ENCODE results near the gene ASH1L. TPM values are rescaled to one million over a fixed set of nuclear protein-coding genes. Genes with fewer than 3 reads are reported as not detected.
"Not testable (repeated sequence)": the region's sequence is repeated elsewhere in the genome, so short reads cannot be mapped to it uniquely, and the experiment has no call there.

ASH1L gene
- total RNA-seq, 2 experiments from 2014 or later, result 37.7 to 41.1 TPM

DNA sequence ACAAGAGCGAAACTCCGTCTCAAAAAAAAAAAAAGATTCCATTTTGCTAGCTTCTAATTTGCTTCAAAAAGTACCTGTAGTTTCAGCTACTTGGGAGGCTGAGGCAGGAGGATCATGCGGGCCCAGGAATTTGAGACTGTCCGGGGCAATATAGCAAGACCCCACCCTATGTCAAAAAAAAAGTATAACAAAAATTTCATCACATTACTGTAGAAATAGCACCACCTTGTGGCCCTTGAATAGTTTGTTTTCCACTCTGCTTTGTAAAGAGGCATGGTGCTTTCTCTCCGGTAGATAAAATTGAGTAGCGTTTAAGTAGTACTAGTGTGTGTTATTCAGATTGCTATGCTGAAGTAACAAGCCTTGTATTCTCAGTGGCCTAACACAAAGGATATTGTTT, 29.2 kb upstream of the ASH1L start:
- no peak overlapping the region for H3K27ac Mint-ChIP-seq
- ATAC-seq, result peak; percentile 63

DNA sequence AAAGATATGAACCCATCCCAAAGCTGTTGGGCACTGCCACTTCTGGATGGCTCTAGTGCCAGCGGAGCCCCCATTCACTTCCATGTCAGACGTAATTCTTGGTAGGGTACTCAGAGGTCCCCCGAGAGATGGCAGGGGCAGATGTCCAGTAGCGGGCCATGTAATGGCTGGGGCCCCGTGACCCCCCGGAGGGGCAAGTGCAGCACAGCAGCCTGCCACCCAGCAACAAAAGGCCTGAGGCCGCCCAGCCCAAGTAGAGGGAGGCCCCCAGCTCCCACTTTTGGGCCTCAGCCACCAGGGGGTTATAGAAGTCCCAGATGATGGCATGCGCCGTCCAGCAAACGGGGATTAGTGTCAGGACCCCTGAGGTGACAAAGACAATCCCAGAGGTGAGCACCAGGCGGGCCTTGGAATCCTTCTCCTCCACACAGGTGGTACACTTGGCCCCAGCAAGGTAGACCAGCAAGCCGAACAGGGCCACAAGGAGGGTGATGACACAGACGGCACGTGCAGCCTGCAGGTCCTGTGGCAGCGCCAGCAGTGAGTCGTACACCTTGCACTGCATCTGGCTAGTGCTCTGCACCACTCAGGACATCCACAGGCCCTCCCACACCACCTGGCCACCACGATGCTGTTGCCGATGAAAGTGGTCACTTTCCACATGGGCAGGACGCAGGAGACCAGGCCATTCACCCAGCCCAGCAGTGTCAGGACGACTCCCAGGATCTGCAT, 28.1 kb upstream of the ASH1L start:
- CTCF ChIA-PET, result interaction anchor here (4.1 kb wide), 1 partner anchor 340 kb away, joined by 28 read pairs; no protein-coding TSS in a partner anchor
- H3K4me1 Mint-ChIP-seq (ENCODE audit: low read depth); DNase-seq; H3K27me3 Mint-ChIP-seq (ENCODE audit: low read depth); H3K4me3 Mint-ChIP-seq; H3K9me3 Mint-ChIP-seq (ENCODE audit: insufficient read depth); ATAC-seq; H3K36me3 Mint-ChIP-seq (ENCODE audit: low read depth); POLR2A ChIA-PET; H3K27ac Mint-ChIP-seq: not testable (repeated sequence)

More for the DNA sequence above, 29.2 kb upstream of the ASH1L start:
- Mint-ChIP-seq H3K36me3 (ENCODE audit: low read depth) (no peaks in the 10 kb centered on the region), H3K4me1 (ENCODE audit: low read depth) (peaks cover 3% of the 10 kb centered on the region), H3K4me3 (no peak overlapping the region), H3K27me3 (ENCODE audit: low read depth) (no peaks in the 10 kb centered on the region), H3K9me3 (ENCODE audit: insufficient read depth) (no peaks in the 10 kb centered on the region)
- POLR2A ChIA-PET, result no interaction called here
- CTCF ChIA-PET, result interaction anchor here (0.7 to 4.1 kb wide), 2 partner anchors 230 to 341 kb away, joined by 3 to 28 read pairs; no protein-coding TSS in a partner anchor
- DNase-seq, result peak; percentile 57

GRCh38 chr1:155589282-155589681, 26.7 kb upstream of the ASH1L start:
- H3K36me3 Mint-ChIP-seq (ENCODE audit: low read depth); DNase-seq; H3K4me3 Mint-ChIP-seq; H3K27me3 Mint-ChIP-seq (ENCODE audit: low read depth); H3K9me3 Mint-ChIP-seq (ENCODE audit: insufficient read depth); ATAC-seq; H3K27ac Mint-ChIP-seq; H3K4me1 Mint-ChIP-seq (ENCODE audit: low read depth); POLR2A ChIA-PET: not testable (repeated sequence)
- CTCF ChIA-PET, result interaction anchor here (4.1 kb wide), 1 partner anchor 338 kb away, joined by 28 read pairs; no protein-coding TSS in a partner anchor

DNA sequence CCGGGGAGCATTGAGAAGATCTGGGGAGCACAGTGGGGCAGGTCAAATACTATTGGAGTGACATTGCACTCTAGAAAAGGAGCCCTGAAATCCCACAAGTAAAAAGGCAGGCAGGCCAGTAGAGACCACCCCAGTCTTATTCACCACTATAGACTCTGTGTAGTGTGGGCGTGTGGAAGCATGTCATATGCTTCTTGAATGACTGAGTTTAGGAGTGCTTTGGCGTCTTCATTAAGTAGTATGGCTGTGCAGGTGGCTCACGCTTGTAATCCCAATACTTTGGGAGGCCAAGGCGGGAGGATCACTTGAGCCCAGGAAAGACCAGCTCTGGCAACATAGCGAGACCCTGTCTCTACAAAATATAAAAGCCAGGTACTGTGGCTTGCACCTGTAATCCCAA, 21.2 kb upstream of the ASH1L start:
- ATAC-seq; H3K4me3 Mint-ChIP-seq; H3K27me3 Mint-ChIP-seq (ENCODE audit: low read depth); POLR2A ChIA-PET; H3K4me1 Mint-ChIP-seq (ENCODE audit: low read depth); H3K27ac Mint-ChIP-seq; DNase-seq; H3K36me3 Mint-ChIP-seq (ENCODE audit: low read depth); H3K9me3 Mint-ChIP-seq (ENCODE audit: insufficient read depth): not testable (repeated sequence)
- CTCF ChIA-PET, result interaction anchor here (2.1 kb wide), 1 partner anchor 334 kb away, joined by 7 read pairs; no protein-coding TSS in a partner anchor

DNA sequence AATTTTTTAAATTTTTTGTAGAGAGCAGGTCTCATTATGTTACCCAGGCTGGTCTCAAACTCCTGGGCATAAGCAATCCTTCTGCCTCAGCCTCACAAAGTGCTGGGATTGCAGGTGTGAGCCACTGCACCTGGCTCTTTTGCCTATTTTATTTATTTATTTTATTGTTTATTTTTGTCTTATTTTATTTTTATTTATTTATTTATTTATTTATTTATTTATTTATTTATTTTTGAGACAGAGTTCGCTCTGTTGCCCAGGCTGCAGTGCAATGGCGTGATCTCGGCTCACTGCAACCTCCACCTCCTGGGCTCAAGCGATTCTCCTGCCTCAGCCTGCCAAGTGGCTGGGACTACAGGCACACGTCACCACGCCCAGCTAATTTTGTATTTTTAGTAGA, 13.0 kb upstream of the ASH1L start:
- H3K27ac Mint-ChIP-seq; H3K27me3 Mint-ChIP-seq (ENCODE audit: low read depth); DNase-seq; H3K4me1 Mint-ChIP-seq (ENCODE audit: low read depth); POLR2A ChIA-PET; H3K4me3 Mint-ChIP-seq; H3K9me3 Mint-ChIP-seq (ENCODE audit: insufficient read depth); ATAC-seq: not testable (repeated sequence)
- CTCF ChIA-PET, result interaction anchor here (2.5 kb wide), 1 partner anchor 325 kb away, joined by 6 read pairs; no protein-coding TSS in a partner anchor
- peaks cover 13% of the 10 kb centered on the region for H3K36me3 Mint-ChIP-seq (ENCODE audit: low read depth)

- Mint-ChIP-seq H3K27ac (no peak overlapping the region), H3K4me1 (ENCODE audit: low read depth) (peaks cover 13% of the 10 kb centered on the region), H3K27me3 (ENCODE audit: low read depth) (no peaks in the 10 kb centered on the region), H3K36me3 (ENCODE audit: low read depth) (peaks cover 23% of the 10 kb centered on the region), H3K4me3 (no peak overlapping the region), H3K9me3 (ENCODE audit: insufficient read depth) (no peaks in the 10 kb centered on the region)
- CTCF ChIA-PET, result interaction anchor here (1.2 kb wide), 1 partner anchor 34 kb away, joined by 3 read pairs; no protein-coding TSS in a partner anchor
- DNase-seq (no peak), ATAC-seq (no peak)
- POLR2A ChIA-PET, result interaction anchor here (0.6 kb wide), 1 partner anchor 301 kb away, joined by 3 read pairs; the partner anchor contains the start of gene CLK2
These were observed 11.5 kb upstream of the ASH1L start for GRCh38 chr1:155574077-155574476.

- H3K9me3 Mint-ChIP-seq (ENCODE audit: insufficient read depth), result no peaks in the 10 kb centered on the region
- H3K4me3 Mint-ChIP-seq, result no peak overlapping the region
- ATAC-seq, result no peak
- peaks cover 38% of the 10 kb centered on the region for H3K36me3 Mint-ChIP-seq (ENCODE audit: low read depth)
- POLR2A ChIA-PET, result interaction anchor here (1.7 kb wide), 1 partner anchor 8 kb away, joined by 6 read pairs; the partner anchor contains the start of gene ASH1L
- H3K4me1 Mint-ChIP-seq (ENCODE audit: low read depth), result peaks cover 21% of the 10 kb centered on the region
- no peaks in the 10 kb centered on the region for H3K27me3 Mint-ChIP-seq (ENCODE audit: low read depth)
- no peak overlapping the region for H3K27ac Mint-ChIP-seq
- CTCF ChIA-PET, result interaction anchor here (1.7 to 2.0 kb wide), 2 partner anchors 37 to 66 kb away, joined by 4 to 5 read pairs; no protein-coding TSS in a partner anchor
- no peak for DNase-seq
These were observed 8.0 kb upstream of the ASH1L start for GRCh38 chr1:155570593-155570990.

DNA sequence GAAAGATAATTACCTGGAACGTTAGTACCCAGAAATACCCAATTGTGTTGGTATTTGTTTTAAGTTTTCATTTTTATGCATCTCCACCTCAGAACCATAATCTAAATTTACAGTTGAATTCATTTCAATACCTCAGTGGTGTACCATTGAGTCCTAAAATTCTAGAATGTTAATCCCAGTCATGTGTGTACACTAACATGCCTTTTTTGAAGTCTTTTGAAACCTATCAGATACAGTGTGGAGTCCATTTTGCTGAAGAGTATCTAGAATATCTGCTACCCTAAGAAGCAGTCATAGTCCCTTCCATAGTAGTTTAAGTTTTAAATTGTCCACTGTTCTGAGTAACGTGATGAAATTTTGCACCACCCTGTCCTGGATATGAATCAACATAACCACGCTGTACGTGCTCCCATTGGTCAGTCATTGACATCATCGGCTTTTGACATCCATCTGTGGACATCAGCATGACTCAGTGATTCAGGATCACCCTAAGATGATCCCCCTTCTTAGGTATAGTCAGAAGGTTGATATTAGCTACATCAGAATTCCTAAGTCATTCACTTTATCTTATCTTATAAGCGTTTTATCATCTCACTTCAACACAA, 7.5 kb upstream of the ASH1L start:
- peaks cover 40% of the 10 kb centered on the region for H3K36me3 Mint-ChIP-seq (ENCODE audit: low read depth)
- CTCF ChIA-PET, result interaction anchor here (1.7 to 2.0 kb wide), 2 partner anchors 38 to 66 kb away, joined by 4 to 5 read pairs; no protein-coding TSS in a partner anchor

DNA sequence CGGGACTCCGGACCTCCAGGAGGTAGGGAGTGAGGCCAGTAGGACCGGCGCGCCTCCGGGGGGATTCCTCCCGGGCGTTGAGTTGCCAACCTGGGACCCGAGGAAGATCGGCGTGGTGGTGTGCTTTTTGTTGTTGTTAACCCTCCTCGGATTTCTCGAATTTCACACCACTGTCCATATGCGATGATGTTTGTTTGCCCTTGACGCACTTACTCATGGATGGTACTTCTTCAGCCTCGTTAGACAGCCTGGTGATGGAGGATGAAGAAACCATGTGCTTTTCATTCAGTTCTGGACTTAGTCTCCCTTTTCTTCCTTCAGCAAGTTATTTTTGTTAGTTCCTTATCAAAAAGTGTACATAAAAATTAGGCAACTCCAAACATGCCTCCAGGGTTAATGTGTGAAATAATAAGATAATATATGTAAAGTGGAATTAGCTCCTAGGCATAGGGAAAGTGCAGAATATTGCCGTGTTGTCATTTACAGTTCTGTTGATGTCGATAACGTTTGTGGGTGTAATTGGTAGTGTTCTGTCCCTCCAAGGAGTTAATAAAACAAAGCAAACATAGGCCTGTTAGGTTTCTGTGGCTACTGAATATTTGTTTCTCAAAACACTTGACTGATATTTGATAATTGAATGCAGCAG, 897 bp upstream of the ASH1L start:
- CTCF ChIA-PET, result interaction anchor here (2.2 kb wide), 1 partner anchor 313 kb away, joined by 5 read pairs; no protein-coding TSS in a partner anchor
- H3K36me3 Mint-ChIP-seq (ENCODE audit: low read depth), result peaks cover 26% of the 10 kb centered on the region
- ATAC-seq, result peak; percentile 18
- POLR2A ChIA-PET, result interaction anchor here (0.6 to 1.5 kb wide), 10 partner anchors 8 to 1163 kb away, joined by 3 to 18 read pairs (median 3); partner anchors contain the start of genes CLK2 and KRTCAP2
- not testable (repeated sequence) for DNase-seq; H3K27me3 Mint-ChIP-seq (ENCODE audit: low read depth); H3K9me3 Mint-ChIP-seq (ENCODE audit: insufficient read depth)
- H3K27ac Mint-ChIP-seq, result peak overlapping the region; percentile 99
- H3K4me3 Mint-ChIP-seq, result peak overlapping the region; percentile 99
- H3K4me1 Mint-ChIP-seq (ENCODE audit: low read depth), result peaks cover 44% of the 10 kb centered on the region

More for the DNA sequence above, 7.5 kb upstream of the ASH1L start:
- Mint-ChIP-seq H3K9me3 (ENCODE audit: insufficient read depth) (no peaks in the 10 kb centered on the region), H3K4me1 (ENCODE audit: low read depth) (peaks cover 21% of the 10 kb centered on the region), H3K27ac (no peak overlapping the region), H3K27me3 (ENCODE audit: low read depth) (no peaks in the 10 kb centered on the region), H3K4me3 (no peak overlapping the region)
- POLR2A ChIA-PET, result interaction anchor here (1.7 kb wide), 1 partner anchor 7 kb away, joined by 6 read pairs; the partner anchor contains the start of gene ASH1L
- ATAC-seq, result no peak
- no peak for DNase-seq

- peak overlapping the region; percentile 99 for H3K27ac Mint-ChIP-seq
- H3K4me1 Mint-ChIP-seq (ENCODE audit: low read depth), result peaks cover 51% of the 10 kb centered on the region
- ChIA-PET CTCF (interaction anchor here (0.7 to 2.2 kb wide), 2 partner anchors 122 to 311 kb away, joined by 3 to 5 read pairs; no protein-coding TSS in a partner anchor), POLR2A (interaction anchor here (0.6 to 1.4 kb wide), 3 partner anchors 9 to 106 kb away, joined by 4 to 6 read pairs (median 5); no protein-coding TSS in a partner anchor)
- not testable (repeated sequence) for H3K27me3 Mint-ChIP-seq (ENCODE audit: low read depth); H3K9me3 Mint-ChIP-seq (ENCODE audit: insufficient read depth)
- peak; percentile 69 for DNase-seq
- peaks cover 32% of the 10 kb centered on the region for H3K36me3 Mint-ChIP-seq (ENCODE audit: low read depth)
- peak; percentile 44 for ATAC-seq
- H3K4me3 Mint-ChIP-seq, result peak overlapping the region; percentile 99
These were observed 623 bp downstream of the ASH1L start for GRCh38 chr1:155561779-155562580.

DNA sequence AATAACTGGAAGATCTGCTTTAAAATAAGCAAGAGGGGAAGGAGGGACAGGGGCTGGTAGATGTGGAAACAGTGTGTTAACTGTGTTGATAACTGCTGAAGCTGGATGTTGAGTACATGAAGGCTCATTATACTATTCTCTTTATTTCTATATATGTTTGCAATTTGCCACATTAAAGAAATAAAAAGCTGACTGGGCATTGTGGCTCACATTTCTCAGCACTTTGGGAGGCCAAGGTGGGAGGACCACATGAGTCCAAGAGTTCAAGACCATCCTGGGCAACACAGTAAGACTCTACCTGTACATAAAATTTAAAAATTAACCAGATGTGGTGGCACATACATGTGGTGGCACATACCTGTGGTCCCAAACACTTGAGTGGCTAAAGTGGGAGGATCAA, 6.7 kb downstream of the ASH1L start:
- POLR2A ChIA-PET, result no interaction called here

More for the DNA sequence above, 6.7 kb downstream of the ASH1L start:
- Mint-ChIP-seq H3K4me1 (ENCODE audit: low read depth) (peaks cover 31% of the 10 kb centered on the region), H3K27me3 (ENCODE audit: low read depth) (no peaks in the 10 kb centered on the region), H3K4me3 (no peak overlapping the region), H3K36me3 (ENCODE audit: low read depth) (peaks cover 42% of the 10 kb centered on the region), H3K9me3 (ENCODE audit: insufficient read depth) (no peaks in the 10 kb centered on the region), H3K27ac (no peak overlapping the region)
- no peak for ATAC-seq
- CTCF ChIA-PET, result no interaction called here
- peak; percentile 9 for DNase-seq
